ENCODE data around the gene SPEM2. TPM values are rescaled to one million over a fixed set of nuclear protein-coding genes. Genes with fewer than 3 reads are reported as not detected.

The SPEM2 gene
- total RNA-seq, 1 donor from 2014 or later = not detected

DNA sequence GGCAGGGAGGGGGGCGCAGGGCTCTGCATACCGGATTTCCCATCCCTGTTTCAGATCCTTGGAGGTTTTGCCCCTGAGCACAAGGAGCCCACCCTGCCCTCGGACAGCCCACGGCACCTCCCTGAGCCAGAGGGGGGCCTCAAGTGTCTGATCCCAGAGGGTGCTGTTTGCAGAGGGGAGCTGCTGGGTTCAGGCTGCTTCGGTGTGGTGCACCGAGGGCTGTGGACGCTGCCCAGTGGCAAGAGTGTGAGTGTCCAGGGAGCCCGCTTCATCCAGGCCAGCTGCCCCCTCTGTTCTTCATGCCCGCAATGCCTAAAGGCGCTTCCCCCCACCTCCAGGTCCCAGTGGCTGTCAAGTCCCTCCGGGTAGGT is 42.1 kb upstream of the SPEM2 start:
- H3K36me3 ChIP-seq = peaks cover under 1 to 4% of the 10 kb centered on the region in 2 donors
- DNase-seq (ENCODE audit: low spot score in 2 of 2) = no peak
- no peak overlapping the region for H3K27ac ChIP-seq
- peak overlapping the region in 1 of 2 donors; percentile 65 for H3K4me3 ChIP-seq
- intact Hi-C loops (cut with DNase I) = no loop called here
- H3K4me1 ChIP-seq = peaks cover 4 to 20% of the 10 kb centered on the region in 2 donors
- no peaks in the 10 kb centered on the region for H3K27me3 ChIP-seq
- TF ChIP-seq, protein P1, sequence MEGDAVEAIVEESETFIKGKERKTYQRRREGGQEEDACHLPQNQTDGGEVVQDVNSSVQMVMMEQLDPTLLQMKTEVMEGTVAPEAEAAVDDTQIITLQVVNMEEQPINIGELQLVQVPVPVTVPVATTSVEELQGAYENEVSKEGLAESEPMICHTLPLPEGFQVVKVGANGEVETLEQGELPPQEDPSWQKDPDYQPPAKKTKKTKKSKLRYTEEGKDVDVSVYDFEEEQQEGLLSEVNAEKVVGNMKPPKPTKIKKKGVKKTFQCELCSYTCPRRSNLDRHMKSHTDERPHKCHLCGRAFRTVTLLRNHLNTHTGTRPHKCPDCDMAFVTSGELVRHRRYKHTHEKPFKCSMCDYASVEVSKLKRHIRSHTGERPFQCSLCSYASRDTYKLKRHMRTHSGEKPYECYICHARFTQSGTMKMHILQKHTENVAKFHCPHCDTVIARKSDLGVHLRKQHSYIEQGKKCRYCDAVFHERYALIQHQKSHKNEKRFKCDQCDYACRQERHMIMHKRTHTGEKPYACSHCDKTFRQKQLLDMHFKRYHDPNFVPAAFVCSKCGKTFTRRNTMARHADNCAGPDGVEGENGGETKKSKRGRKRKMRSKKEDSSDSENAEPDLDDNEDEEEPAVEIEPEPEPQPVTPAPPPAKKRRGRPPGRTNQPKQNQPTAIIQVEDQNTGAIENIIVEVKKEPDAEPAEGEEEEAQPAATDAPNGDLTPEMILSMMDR (IDR thresholded peaks at IDR 0.05) = no peak
- no peaks in the 10 kb centered on the region for H3K9me3 ChIP-seq

DNA sequence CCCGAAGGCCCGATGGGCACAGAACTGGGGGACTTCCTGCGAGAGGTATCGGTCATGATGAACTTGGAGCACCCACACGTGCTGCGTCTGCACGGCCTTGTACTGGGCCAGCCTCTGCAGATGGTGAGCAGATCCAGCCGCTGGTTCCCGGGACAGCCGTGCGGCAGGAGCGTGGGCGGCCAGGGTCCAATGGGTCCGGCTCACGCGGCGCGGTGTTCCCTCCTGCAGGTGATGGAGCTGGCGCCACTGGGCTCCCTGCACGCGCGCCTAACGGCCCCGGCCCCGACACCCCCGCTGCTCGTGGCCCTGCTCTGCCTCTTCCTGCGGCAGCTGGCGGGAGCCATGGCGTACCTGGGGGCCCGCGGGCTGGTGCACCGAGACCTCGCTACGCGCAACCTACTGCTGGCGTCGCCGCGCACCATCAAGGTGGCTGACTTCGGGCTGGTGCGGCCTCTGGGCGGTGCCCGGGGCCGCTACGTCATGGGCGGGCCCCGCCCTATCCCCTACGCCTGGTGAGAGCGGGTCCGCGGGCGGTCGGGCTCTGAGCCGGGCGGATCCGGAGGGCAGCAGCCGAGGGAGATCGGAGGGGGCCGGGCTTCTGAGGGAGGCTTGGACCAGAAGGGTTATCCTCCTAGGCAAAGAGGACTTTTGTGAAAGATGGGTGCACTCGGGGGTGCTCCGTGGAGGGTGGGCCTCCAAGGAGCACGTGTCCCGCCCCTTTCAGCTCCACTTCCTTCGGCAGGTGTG is 41.5 kb upstream of the SPEM2 start:
- no peak for DNase-seq (ENCODE audit: low spot score in 2 of 2)
- TF ChIP-seq, protein P1 (IDR thresholded peaks at IDR 0.05) = no peak
- intact Hi-C loops (cut with DNase I) = no loop called here
- Histone ChIP-seq H3K4me1 (peaks cover 4 to 20% of the 10 kb centered on the region in 2 donors), H3K4me3 (peak overlapping the region; percentile 45 to 65), H3K9me3 (no peaks in the 10 kb centered on the region), H3K36me3 (peaks cover 4 to 10% of the 10 kb centered on the region in 2 donors), H3K27me3 (no peaks in the 10 kb centered on the region), H3K27ac (peak overlapping the region; percentile 29 to 54)

DNA sequence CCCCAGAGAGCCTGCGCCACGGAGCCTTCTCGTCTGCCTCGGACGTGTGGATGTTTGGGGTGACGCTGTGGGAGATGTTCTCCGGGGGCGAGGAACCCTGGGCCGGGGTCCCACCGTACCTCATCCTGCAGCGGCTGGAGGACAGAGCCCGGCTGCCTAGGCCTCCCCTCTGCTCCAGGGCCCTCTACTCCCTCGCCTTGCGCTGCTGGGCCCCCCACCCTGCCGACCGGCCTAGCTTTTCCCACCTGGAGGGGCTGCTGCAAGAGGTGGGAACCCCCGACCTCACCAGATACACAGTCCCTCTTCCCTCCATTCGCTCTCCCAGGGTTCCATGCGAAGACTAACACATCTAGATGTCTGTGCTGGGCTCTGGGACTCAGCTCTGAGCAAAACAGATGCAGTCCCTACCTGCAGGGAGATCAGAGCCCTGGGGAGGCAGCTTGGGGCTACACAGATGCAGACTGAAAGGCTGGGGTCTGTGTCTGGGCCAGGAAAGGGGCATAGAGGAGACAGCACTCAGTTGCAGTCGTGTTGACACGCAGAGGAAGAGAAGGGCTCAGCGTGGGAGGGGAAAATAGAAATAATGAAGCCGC is 40.8 kb upstream of the SPEM2 start:
- peak overlapping the region; percentile 29 to 54 for H3K27ac ChIP-seq
- intact Hi-C loops (cut with DNase I) = no loop called here
- no peak for DNase-seq (ENCODE audit: low spot score in 2 of 2)

DNA sequence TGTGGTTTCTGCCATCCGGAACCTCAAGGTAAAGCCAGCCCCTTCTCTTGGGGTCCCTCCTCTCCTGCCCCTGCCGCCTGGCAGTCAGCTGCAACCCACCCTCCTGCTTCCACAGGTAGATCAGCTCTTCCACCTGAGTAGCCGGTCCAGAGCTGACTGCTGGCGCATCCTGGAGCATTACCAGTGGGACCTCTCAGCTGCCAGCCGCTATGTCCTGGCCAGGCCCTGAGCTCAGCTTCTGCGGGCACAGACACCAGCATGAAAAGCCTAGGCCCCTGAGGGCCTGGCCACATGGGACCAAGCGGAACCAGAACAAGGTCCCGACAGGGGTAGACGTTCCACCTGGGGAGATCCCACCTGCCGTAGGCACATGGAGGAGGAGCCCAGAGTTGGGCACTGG is 36.6 kb upstream of the SPEM2 start:
- H3K4me3 ChIP-seq = no peak overlapping the region
- no peaks in the 10 kb centered on the region for H3K9me3 ChIP-seq
- H3K4me1 ChIP-seq = peaks cover 5 to 12% of the 10 kb centered on the region in 2 donors
- no peak overlapping the region for H3K27ac ChIP-seq
- H3K36me3 ChIP-seq = peaks cover 17 to 41% of the 10 kb centered on the region in 2 donors
- intact Hi-C loops (cut with DNase I) = no loop called here
- H3K27me3 ChIP-seq = no peaks in the 10 kb centered on the region
- no peak for DNase-seq (ENCODE audit: low spot score in 2 of 2)
- TF ChIP-seq, protein P1 (IDR thresholded peaks at IDR 0.05) = no peak

More for the DNA sequence above, 40.8 kb upstream of the SPEM2 start:
- H3K9me3 ChIP-seq = no peaks in the 10 kb centered on the region
- TF ChIP-seq, protein P1 (IDR thresholded peaks at IDR 0.05) = no peak
- H3K36me3 ChIP-seq = peaks cover 9 to 17% of the 10 kb centered on the region in 2 donors
- no peaks in the 10 kb centered on the region for H3K27me3 ChIP-seq
- H3K4me3 ChIP-seq = peak overlapping the region in 1 of 2 donors; percentile 65
- H3K4me1 ChIP-seq = peaks cover 4 to 20% of the 10 kb centered on the region in 2 donors

DNA sequence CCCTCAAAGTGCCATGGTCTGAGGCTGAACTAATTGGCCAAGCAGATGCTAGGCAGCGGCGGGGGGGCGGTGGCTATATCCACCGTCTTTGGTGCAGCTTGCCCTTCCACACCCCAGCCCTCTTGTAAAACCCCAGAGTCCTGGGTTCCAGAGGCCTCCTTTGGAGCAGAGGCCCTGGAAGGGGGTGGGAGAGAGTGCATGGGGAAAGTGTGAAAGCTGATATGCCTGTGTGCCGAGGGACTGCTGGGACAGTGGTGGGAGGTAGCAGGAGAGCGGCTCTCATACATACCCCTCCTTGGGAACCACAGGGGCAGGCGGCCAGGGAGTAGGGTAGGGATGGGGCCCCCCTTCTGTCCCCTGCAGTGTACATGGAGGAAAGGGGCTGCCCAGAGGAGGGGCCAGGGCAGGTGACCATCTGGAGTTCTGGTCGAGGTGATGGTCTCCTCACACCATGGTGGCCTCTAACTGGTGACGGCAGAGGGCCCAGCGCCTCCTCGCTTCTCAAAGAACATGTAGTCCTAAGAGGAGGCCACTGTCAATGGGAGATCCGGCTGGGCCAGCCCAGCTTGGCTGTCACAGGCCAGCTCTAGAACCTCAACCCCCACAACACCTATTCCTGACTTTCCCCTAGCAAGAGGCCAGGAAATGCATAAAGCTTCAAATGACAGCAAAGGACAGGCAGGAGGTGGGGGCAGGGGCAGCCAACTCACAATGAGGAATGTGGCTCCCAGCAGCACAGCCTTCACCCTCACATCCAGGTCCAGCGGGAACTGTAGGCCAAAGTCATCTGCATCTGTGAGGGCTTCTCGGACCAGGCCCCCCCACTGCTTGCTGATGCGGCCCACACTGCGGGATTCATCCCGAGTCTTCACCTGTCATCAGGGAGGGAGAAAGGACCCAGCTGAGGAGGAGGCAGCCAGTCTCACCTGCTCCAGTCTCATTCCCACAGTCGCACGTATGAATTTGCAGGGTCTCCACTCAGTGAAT is 35.2 kb upstream of the SPEM2 start:
- no peak for DNase-seq (ENCODE audit: low spot score in 2 of 2)
- TF ChIP-seq, protein P1 (IDR thresholded peaks at IDR 0.05) = no peak
- Histone ChIP-seq H3K27ac (no peak overlapping the region), H3K4me3 (no peak overlapping the region), H3K4me1 (peaks cover 5 to 12% of the 10 kb centered on the region in 2 donors), H3K27me3 (no peaks in the 10 kb centered on the region), H3K36me3 (peaks cover 17 to 41% of the 10 kb centered on the region in 2 donors), H3K9me3 (no peaks in the 10 kb centered on the region)
- intact Hi-C loops (cut with DNase I) = no loop called here
